Activated CD8-positive, alpha-beta T cell treated with anti-CD3 and anti-CD28 coated beads for 36 hours (primary cell): ENCODE results near the gene TES. TPM values are rescaled to one million over a fixed set of nuclear protein-coding genes. Genes with fewer than 3 reads are reported as not detected.
A peak's percentile ranks its signal among the peaks of the same experiment; 100 is the strongest.
"Not testable (repeated sequence)": the region's sequence is repeated elsewhere in the genome, so short reads cannot be mapped to it uniquely, and the experiment has no call there.

Source experiments
- ATAC-seq: fragments of 200-7000 bp; cut with Tn5 transposase; one replicate; pipeline ENCODE4 v1.10.0; 2021; ENCODE audit warnings: mild to moderate bottlenecking, moderate library complexity
- CTCF ChIA-PET: fragments of 350-600 bp; sonication (Branson Sonifier 250); formaldehyde crosslinking; loops from one replicate; lab custom pipeline; 2021; ENCODE audit warnings: antibody characterized with exemption; lab: Charles Lee
- POLR2A ChIA-PET: fragments of 350-600 bp; sonication (Branson Sonifier 250); formaldehyde crosslinking; loops from one replicate; lab custom pipeline; 2021; ENCODE audit warnings: antibody characterized with exemption; lab: Charles Lee
- DNase-seq: peaks from one replicate; pipeline ENCODE4 v3.0.0-alpha.2; 2020
- H3K27ac Mint-ChIP-seq: one replicate; pipeline ENCODE4 v1.8.0; 2021; ENCODE audit warnings: mild to moderate bottlenecking, mixed read lengths
- H3K27me3 Mint-ChIP-seq: one replicate; pipeline ENCODE4 v1.8.0; 2021; ENCODE audit warnings: mixed read lengths
- H3K36me3 Mint-ChIP-seq: one replicate; pipeline ENCODE4 v1.8.0; 2021; ENCODE audit warnings: low read depth, mixed read lengths
- H3K4me1 Mint-ChIP-seq: one replicate; pipeline ENCODE4 v1.8.0; 2021; ENCODE audit warnings: low read depth, mixed read lengths
- H3K4me3 Mint-ChIP-seq: one replicate; pipeline ENCODE4 v1.8.0; 2021; ENCODE audit warnings: mild to moderate bottlenecking, moderate library complexity, mixed read lengths
- H3K9me3 Mint-ChIP-seq: one replicate; pipeline ENCODE4 v1.8.0; 2021; ENCODE audit warnings: mixed read lengths
- intact Hi-C: fragments of 100-400 bp; cut with micrococcal nuclease; formaldehyde crosslinking; loops from one replicate; pipeline ENCODE4 v1.10.0; 2022
- total RNA-seq, 2 experiments: library from RNA; stranded (reverse); gene quantifications; one replicate each; pipeline ENCODE4 v1.2.3, GENCODE V29; 2021
- TF ChIP-seq, protein P1 (sequence below): fragments of 200-600 bp; IDR thresholded peaks from one replicate; pipeline ENCODE4 v1.8.0; 2022; ENCODE audit warnings: antibody characterized with exemption, mild to moderate bottlenecking

TES gene
- total RNA-seq, 2 experiments from 2014 or later, result 63.9 to 65.7 TPM

- DNase-seq (no peak), ATAC-seq (no peak)
- ChIA-PET CTCF (interaction anchor here (0.8 to 6.1 kb wide), 9 partner anchors 9 to 420 kb away, joined by 3 to 56 read pairs (median 5); partner anchors contain the start of gene TES), POLR2A (no interaction called here)
- no peak overlapping the region for H3K4me3 Mint-ChIP-seq
- intact Hi-C loops, result no loop called here
- H3K36me3 Mint-ChIP-seq, result no peaks in the 10 kb centered on the region
- TF ChIP-seq, protein P1, sequence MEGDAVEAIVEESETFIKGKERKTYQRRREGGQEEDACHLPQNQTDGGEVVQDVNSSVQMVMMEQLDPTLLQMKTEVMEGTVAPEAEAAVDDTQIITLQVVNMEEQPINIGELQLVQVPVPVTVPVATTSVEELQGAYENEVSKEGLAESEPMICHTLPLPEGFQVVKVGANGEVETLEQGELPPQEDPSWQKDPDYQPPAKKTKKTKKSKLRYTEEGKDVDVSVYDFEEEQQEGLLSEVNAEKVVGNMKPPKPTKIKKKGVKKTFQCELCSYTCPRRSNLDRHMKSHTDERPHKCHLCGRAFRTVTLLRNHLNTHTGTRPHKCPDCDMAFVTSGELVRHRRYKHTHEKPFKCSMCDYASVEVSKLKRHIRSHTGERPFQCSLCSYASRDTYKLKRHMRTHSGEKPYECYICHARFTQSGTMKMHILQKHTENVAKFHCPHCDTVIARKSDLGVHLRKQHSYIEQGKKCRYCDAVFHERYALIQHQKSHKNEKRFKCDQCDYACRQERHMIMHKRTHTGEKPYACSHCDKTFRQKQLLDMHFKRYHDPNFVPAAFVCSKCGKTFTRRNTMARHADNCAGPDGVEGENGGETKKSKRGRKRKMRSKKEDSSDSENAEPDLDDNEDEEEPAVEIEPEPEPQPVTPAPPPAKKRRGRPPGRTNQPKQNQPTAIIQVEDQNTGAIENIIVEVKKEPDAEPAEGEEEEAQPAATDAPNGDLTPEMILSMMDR, result no peak
- H3K4me1 Mint-ChIP-seq, result peaks cover 8% of the 10 kb centered on the region
- peaks cover 3% of the 10 kb centered on the region for H3K27me3 Mint-ChIP-seq
- H3K27ac Mint-ChIP-seq, result no peak overlapping the region
- H3K9me3 Mint-ChIP-seq, result no peaks in the 10 kb centered on the region
These were observed 39.2 kb upstream of the TES start for GRCh38 chr7:116171094-116171493.

DNA sequence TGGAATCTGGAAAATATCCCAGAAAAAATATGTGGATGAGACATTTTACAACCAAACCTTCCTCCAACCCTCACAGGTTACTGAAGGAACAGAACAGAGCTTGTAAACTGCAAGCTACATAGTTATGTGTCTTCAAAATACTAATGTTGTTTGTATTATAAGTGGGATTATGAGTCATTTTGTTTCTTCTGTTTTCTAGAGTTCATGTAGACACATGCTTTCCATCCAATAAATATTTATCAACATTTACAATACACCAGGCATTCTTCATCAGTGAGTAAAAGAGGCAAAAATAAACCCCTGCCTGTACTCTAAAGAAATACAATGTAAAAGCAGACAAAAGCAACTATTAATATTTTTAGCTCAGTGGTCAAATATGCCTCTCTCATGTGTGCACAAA lies 38.0 kb upstream of the TES start:
- ChIA-PET CTCF (interaction anchor here (0.8 to 6.1 kb wide), 16 partner anchors 9 to 419 kb away, joined by 3 to 56 read pairs (median 7); no protein-coding TSS in a partner anchor), POLR2A (no interaction called here)
- intact Hi-C loops, result loop anchor here (2.0 kb wide), 1 partner anchor 416 kb away; no protein-coding TSS in a partner anchor
- ATAC-seq, result no peak
- peaks cover 3% of the 10 kb centered on the region for H3K27me3 Mint-ChIP-seq
- H3K36me3 Mint-ChIP-seq, result no peaks in the 10 kb centered on the region
- no peak overlapping the region for H3K27ac Mint-ChIP-seq
- no peaks in the 10 kb centered on the region for H3K9me3 Mint-ChIP-seq
- TF ChIP-seq, protein P1, result no peak
- DNase-seq, result no peak
- H3K4me1 Mint-ChIP-seq, result peaks cover 1% of the 10 kb centered on the region
- H3K4me3 Mint-ChIP-seq, result no peak overlapping the region

- Mint-ChIP-seq H3K27ac (no peak overlapping the region), H3K36me3 (no peaks in the 10 kb centered on the region)
- DNase-seq, result peak; percentile 27
These were observed 37.0 kb upstream of the TES start for GRCh38 chr7:116173051-116174028.

GRCh38 chr7:116175095-116175494 lies 35.2 kb upstream of the TES start:
- POLR2A ChIA-PET, ATAC-seq, H3K36me3 Mint-ChIP-seq, H3K27ac Mint-ChIP-seq, H3K27me3 Mint-ChIP-seq, H3K4me3 Mint-ChIP-seq, DNase-seq, intact Hi-C loops, H3K9me3 Mint-ChIP-seq, H3K4me1 Mint-ChIP-seq: not testable (repeated sequence)
- CTCF ChIA-PET, result interaction anchor here (0.8 to 14.7 kb wide), 6 partner anchors 34 to 416 kb away, joined by 3 to 294 read pairs (median 26); no protein-coding TSS in a partner anchor

More at GRCh38 chr7:116173051-116174028, 37.0 kb upstream of the TES start:
- Mint-ChIP-seq H3K9me3 (no peaks in the 10 kb centered on the region), H3K27me3 (peaks cover 3% of the 10 kb centered on the region), H3K4me1 (no peaks in the 10 kb centered on the region), H3K4me3 (no peak overlapping the region)
- ATAC-seq, result no peak
- ChIA-PET POLR2A (no interaction called here), CTCF (interaction anchor here (0.6 to 6.1 kb wide), 21 partner anchors 8 to 418 kb away, joined by 3 to 56 read pairs (median 5); no protein-coding TSS in a partner anchor)
- intact Hi-C loops, result loop anchor here (1.0 to 2.0 kb wide), 2 partner anchors 415 to 636 kb away; no protein-coding TSS in a partner anchor
- TF ChIP-seq, protein P1, result peak; percentile 76

GRCh38 chr7:116176226-116176625 lies 34.1 kb upstream of the TES start:
- no peaks in the 10 kb centered on the region for H3K4me1 Mint-ChIP-seq
- DNase-seq, result no peak
- no peak for ATAC-seq
- no peaks in the 10 kb centered on the region for H3K9me3 Mint-ChIP-seq
- TF ChIP-seq, protein P1, result no peak
- ChIA-PET CTCF (interaction anchor here (0.7 to 14.7 kb wide), 7 partner anchors 9 to 416 kb away, joined by 3 to 294 read pairs (median 3); no protein-coding TSS in a partner anchor), POLR2A (interaction anchor here (1.0 kb wide), 1 partner anchor 50 kb away, joined by 3 read pairs; no protein-coding TSS in a partner anchor)
- no peaks in the 10 kb centered on the region for H3K36me3 Mint-ChIP-seq
- H3K27ac Mint-ChIP-seq, result no peak overlapping the region
- H3K4me3 Mint-ChIP-seq, result no peak overlapping the region
- intact Hi-C loops, result no loop called here
- peaks cover 3% of the 10 kb centered on the region for H3K27me3 Mint-ChIP-seq
